K562 (cell line): ENCODE results near the gene EMILIN1.

Source experiments
- CTCF ChIP-seq, 3 experiments: IDR thresholded peaks in 2 of 3; conservative IDR thresholded peaks in 1 of 3; 2 replicates each; pipeline ENCODE4 v1.5.1; 2011 to 2012; ENCODE audit warnings: low read length in 3 of 3, mild to moderate bottlenecking in 3 of 3, control low read depth in 2 of 3, improper control_type of control experiment in 1 of 3, inconsistent platforms in 1 of 3, low read depth in 1 of 3, mixed read lengths in 1 of 3, moderate library complexity in 1 of 3; ENCODE audit not compliant: insufficient read depth in 2 of 3
- PBX2 ChIP-seq, 2 experiments: IDR thresholded peaks in 1 of 2; conservative IDR thresholded peaks in 1 of 2; 2 replicates each; pipeline ENCODE4 v1.6.1; 2016; ENCODE audit warnings: low read depth in 2 of 2, mild to moderate bottlenecking in 1 of 2, missing compliant biosample characterization in 1 of 2, missing genetic modification characterization in 1 of 2, moderate library complexity in 1 of 2
- REST ChIP-seq, 2 experiments: fragments of 450-650 bp; formaldehyde crosslinking in 1 of 2; IDR thresholded peaks; 2 replicates each; pipeline versions ENCODE4 v1.4.0 to v1.6.1; 2014 to 2020; ENCODE audit warnings: mild to moderate bottlenecking in 2 of 2, borderline replicate concordance in 1 of 2, low read depth in 1 of 2
- ZNF717 ChIP-seq: fragments of 250-450 bp; sonication (Bioruptor Pico); IDR thresholded peaks from 2 replicates; pipeline ENCODE4 v1.5.0; 2021

- TF ChIP-seq ZNF717 (CRISPR knock-in tag) (no peak), PBX2 (CRISPR knock-in tag; IDR thresholded peaks at IDR 0.05; ENCODE audit: low read depth) (no peak), PBX2 (tag; conservative IDR thresholded peaks at IDR 0.05; ENCODE audit: low read depth) (no peak), REST (IDR thresholded peaks at IDR 0.05; ENCODE audit: borderline replicate concordance) (no peak), REST (CRISPR knock-in tag; IDR thresholded peaks at IDR 0.05; ENCODE audit: low read depth) (no peak), CTCF (IDR thresholded peaks at IDR 0.05 in 2 of 3, conservative IDR thresholded peaks at IDR 0.05 in 1 of 3; ENCODE audit: insufficient read depth in 2 of 3, low read depth in 1 of 3, low read length in 3 of 3) (no peak)
Measured at GRCh38 chr2:27082773-27083409, 4.5 kb downstream of the EMILIN1 start.
